GM12878 (cell line): ENCODE data around the gene NSG1. TPM values are rescaled to one million over a fixed set of nuclear protein-coding genes. Genes with fewer than 3 reads are reported as not detected.

Experiments used
- ATAC-seq: fragments of 200-7000 bp; cut with Tn5 transposase; 3 replicates; pipeline ENCODE4 v1.9.1; 2020; ENCODE audit warnings: mild to moderate bottlenecking, moderate library complexity
- BruUV-seq: library from RNA; stranded (reverse); fragments of 400-500 nt; replicated peaks from 2 replicates; lab custom pipeline; 2021; lab: Mats Ljungman, UMichigan
- CTCF ChIA-PET: fragments of 300-600 bp; sonication (Branson Sonifier 250); formaldehyde crosslinking; extraction: SDS; loops from one replicate; lab custom pipeline; 2021; ENCODE audit warnings: inconsistent platforms; lab: Yijun Ruan, JAX
- POLR2A ChIA-PET: fragments of 350-600 bp; formaldehyde crosslinking; extraction: SDS; loops from one replicate; lab custom pipeline; 2021; ENCODE audit warnings: inconsistent platforms; lab: Charles Lee
- RAD21 ChIA-PET: fragments of 300-600 bp; sonication (Branson Sonifier 250); formaldehyde crosslinking; loops from one replicate; lab custom pipeline; 2023; ENCODE audit warnings: antibody characterized with exemption; ENCODE audit not compliant: unreplicated experiment; lab: Charles Lee
- SMC1A ChIA-PET: fragments of 300-600 bp; sonication (Branson Sonifier 250); formaldehyde crosslinking; loops from one replicate; lab custom pipeline; 2023; ENCODE audit not compliant: unreplicated experiment, uncharacterized antibody; lab: Charles Lee
- DNase-seq: peaks from one replicate; pipeline ENCODE4 v3.0.0-alpha.2; 2011; ENCODE audit warnings: low read depth, low spot score
- FAIRE-seq: peaks from 3 replicates; lab custom pipeline; 2011; peaks lifted over from hg19 to GRCh38; lab: Jason Lieb, UNC
- H2AFZ ChIP-seq: 2 replicates; pipeline ENCODE4 v1.6.0; 2011; ENCODE audit warnings: low read depth, low read length, control low read depth; ENCODE audit not compliant: control insufficient read depth
- H3K27ac ChIP-seq: 2 replicates; pipeline ENCODE4 v1.5.1; 2011; ENCODE audit warnings: control low read depth; ENCODE audit not compliant: control insufficient read depth, insufficient read depth
- H3K27me3 ChIP-seq, 2 experiments: replicated peaks in 1 of 2; 2 replicates each; pipeline versions ENCODE4 v1.6.0 to v1.6.1; 2011; ENCODE audit warnings: low read length in 1 of 2; ENCODE audit not compliant: control insufficient read depth in 2 of 2, insufficient read depth in 2 of 2
- H3K36me3 ChIP-seq, 2 experiments: 2 replicates each; pipeline ENCODE4 v1.5.1; 2011; ENCODE audit warnings: low read length in 1 of 2; ENCODE audit not compliant: control insufficient read depth in 2 of 2, insufficient read depth in 2 of 2
- H3K4me1 ChIP-seq: 2 replicates; pipeline ENCODE4 v1.6.1; 2011; ENCODE audit warnings: mild to moderate bottlenecking, low read length, moderate library complexity, mixed read lengths; ENCODE audit not compliant: control insufficient read depth, insufficient read depth
- H3K4me2 ChIP-seq: 2 replicates; pipeline ENCODE4 v1.6.0; 2011; ENCODE audit warnings: control low read depth; ENCODE audit not compliant: control insufficient read depth, insufficient read depth
- H3K4me3 ChIP-seq: fragments of 200-600 bp; sonication (generic); 2 replicates; pipeline ENCODE4 v1.5.1; 2016
- H3K79me2 ChIP-seq: 2 replicates; pipeline ENCODE4 v1.6.0; 2011; ENCODE audit warnings: low read length; ENCODE audit not compliant: control insufficient read depth, insufficient read depth
- H3K9ac ChIP-seq: 2 replicates; pipeline ENCODE4 v1.8.0; 2011; ENCODE audit warnings: low read length, control low read depth, mixed read lengths; ENCODE audit not compliant: control insufficient read depth, insufficient read depth
- H3K9me3 ChIP-seq: replicated peaks from 3 replicates; pipeline ENCODE4 v1.5.1; 2011; ENCODE audit warnings: mild to moderate bottlenecking, low read length; ENCODE audit not compliant: control insufficient read depth, insufficient read depth
- H4K20me1 ChIP-seq: 2 replicates; pipeline ENCODE4 v1.6.0; 2011; ENCODE audit not compliant: control insufficient read depth, insufficient read depth
- CHD1 ChIP-seq: IDR thresholded peaks from 2 replicates; pipeline ENCODE4 v1.6.1; 2012; ENCODE audit warnings: low read depth, low read length, improper control_type of control experiment
- E4F1 ChIP-seq: fragments of 450-650 bp; IDR thresholded peaks from 2 replicates; pipeline ENCODE4 v1.6.1; 2018; ENCODE audit warnings: borderline replicate concordance, mild to moderate bottlenecking; ENCODE audit not compliant: partially characterized antibody
- FOXK2 ChIP-seq: fragments of 450-650 bp; IDR thresholded peaks from 2 replicates; pipeline ENCODE4 v1.6.1; 2017; ENCODE audit warnings: mild to moderate bottlenecking, moderate library complexity
- GATAD2B ChIP-seq: fragments of 450-650 bp; conservative IDR thresholded peaks from 2 replicates; pipeline ENCODE4 v1.6.1; 2017; ENCODE audit warnings: low read depth, mild to moderate bottlenecking, moderate library complexity
- HDGF ChIP-seq: fragments of 450-650 bp; IDR thresholded peaks from 2 replicates; pipeline ENCODE4 v1.6.1; 2016; ENCODE audit warnings: antibody characterized with exemption
- IKZF2 ChIP-seq, 2 experiments: fragments of 450-650 bp; IDR thresholded peaks; 2 replicates each; pipeline ENCODE4 v1.6.1; 2017; ENCODE audit warnings: mild to moderate bottlenecking in 2 of 2, moderate library complexity in 2 of 2
- JUNB ChIP-seq: IDR thresholded peaks from 2 replicates; pipeline ENCODE4 v1.6.1; 2016; ENCODE audit warnings: antibody characterized with exemption, mild to moderate bottlenecking
- NBN ChIP-seq: fragments of 450-650 bp; IDR thresholded peaks from 2 replicates; pipeline ENCODE4 v1.6.1; 2016
- PAX5 ChIP-seq: IDR thresholded peaks from 2 replicates; pipeline ENCODE4 v1.6.1; 2011; ENCODE audit warnings: low read depth, low read length, borderline replicate concordance
- POLR2A ChIP-seq: IDR thresholded peaks from 2 replicates; pipeline ENCODE4 v1.6.1; 2011; ENCODE audit warnings: low read depth, mild to moderate bottlenecking, low read length
- POLR2AphosphoS5 ChIP-seq: IDR thresholded peaks from 2 replicates; pipeline ENCODE4 v1.6.1; 2011; ENCODE audit warnings: mild to moderate bottlenecking, low read length, inconsistent platforms
- ZBED1 ChIP-seq: IDR thresholded peaks from 2 replicates; pipeline ENCODE4 v1.6.1; 2016; ENCODE audit warnings: borderline replicate concordance
- ZBTB40 ChIP-seq: fragments of 450-650 bp; IDR thresholded peaks from 2 replicates; pipeline ENCODE4 v1.6.1; 2016; ENCODE audit warnings: mild to moderate bottlenecking, moderate library complexity, borderline replicate concordance
- ZNF207 ChIP-seq: fragments of 450-650 bp; IDR thresholded peaks from 2 replicates; pipeline ENCODE4 v1.6.1; 2014; ENCODE audit warnings: antibody characterized with exemption, mild to moderate bottlenecking, borderline replicate concordance
- ZNF384 ChIP-seq: IDR thresholded peaks from 2 replicates; pipeline ENCODE4 v1.6.1; 2012; ENCODE audit warnings: low read depth, mild to moderate bottlenecking, low read length, improper control_type of control experiment, borderline replicate concordance
- ZSCAN29 ChIP-seq: fragments of 450-650 bp; IDR thresholded peaks from 2 replicates; pipeline ENCODE4 v1.6.1; 2017; ENCODE audit warnings: mild to moderate bottlenecking, moderate library complexity
- WGBS: methylation state at CpG from one replicate; pipeline ENCODE4 v1.1.6; 2016; ENCODE audit warnings: low lambda C conversion rate; ENCODE audit not compliant: insufficient replicate concordance, insufficient coverage; ENCODE audit errors: missing lambda C conversion rate; 5-methylcytosine and 5-hydroxymethylcytosine counted together
- in situ Hi-C: fragments of 300-500 bp; cut with MboI; formaldehyde crosslinking; loops from 9 replicates; pipeline ENCODE4 v1.14.3; 2018; ENCODE audit warnings: mixed read lengths
- intact Hi-C: fragments of 100-400 bp; cut with micrococcal nuclease; formaldehyde crosslinking; loops from one replicate; pipeline ENCODE4 v1.14.2; 2022; ENCODE audit not compliant: unreplicated experiment
- polyA plus RNA-seq, 11 experiments: library from polyadenylated mRNA; depleted of rRNA in 4 of 11; unstranded in 6 of 11; stranded (reverse) in 5 of 11; fragments of >200 nt; fragmentation: Nextera tagmentation in 4 of 11; fragmentation: Illumina TruSeq in 1 of 11; extraction: Ambion mirVana in 4 of 11; extraction: Trizol in 1 of 11; gene quantifications; 1 replicate in 1 of 11; 2 replicates in 10 of 11; pipeline versions ENCODE4 v1.2.1 to v1.2.3, GENCODE V29; 2011 to 2016; ENCODE audit warnings: inconsistent platforms in 2 of 11, missing spikeins in 2 of 11, low read depth in 1 of 11
- total RNA-seq, 4 experiments: library from RNA; depleted of rRNA in 3 of 4; stranded (reverse); fragments of >200 nt in 3 of 4; fragmentation: Illumina TruSeq in 1 of 4; extraction: Trizol in 1 of 4; gene quantifications; 2 replicates each; pipeline versions ENCODE4 v1.2.1 to v1.2.3, GENCODE V29; 2013 to 2021

The NSG1 gene
- total and polyA plus RNA-seq, 10 of the 15 experiments (the other 5 are each of a cell fraction or from before 2014, with no cell fraction given), result 0.03 to 0.19 (median 0.10) TPM; not detected in 5

DNA sequence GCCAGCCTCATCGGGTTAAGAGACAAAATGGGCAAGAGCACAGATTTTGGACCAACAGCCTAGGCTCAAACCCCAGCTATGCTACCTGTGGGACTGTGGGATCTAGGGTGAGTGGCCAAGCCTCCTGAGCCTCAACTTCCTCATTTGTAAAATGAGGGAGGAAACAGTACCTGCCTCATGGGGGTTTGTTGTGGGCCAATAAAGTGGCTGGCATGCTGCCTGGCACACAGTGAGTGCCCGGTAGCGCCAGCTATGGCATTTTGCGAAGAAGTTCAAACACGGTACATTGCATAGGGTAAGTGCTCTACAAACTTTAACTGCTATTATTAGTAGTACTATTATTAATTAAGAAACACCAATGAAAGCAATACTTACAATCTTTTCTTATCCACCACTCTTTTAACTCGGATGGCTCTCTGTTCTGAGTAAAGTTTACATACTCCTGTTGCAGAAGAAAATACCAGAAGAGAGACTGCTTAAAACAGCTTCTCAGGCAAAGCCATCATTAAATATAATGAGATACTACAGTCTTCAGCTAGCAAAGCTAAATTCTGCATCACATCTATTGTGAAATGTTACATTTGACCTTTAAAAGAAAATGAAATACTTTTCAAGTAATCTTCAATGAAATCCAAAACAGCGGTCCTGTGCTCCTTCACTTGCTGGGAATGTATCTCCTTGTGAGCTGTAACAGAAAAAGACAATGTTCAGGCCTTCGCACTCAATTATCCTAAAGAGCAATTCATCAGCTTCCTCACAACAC lies 70.1 kb downstream of the NSG1 start:
- in situ Hi-C loops, result no loop called here
- ChIA-PET SMC1A (interaction anchor here (0.7 kb wide), 1 partner anchor 907 kb away, joined by 3 read pairs; no protein-coding TSS in a partner anchor), CTCF (interaction anchor here (0.6 to 0.7 kb wide), 2 partner anchors 108 to 129 kb away, joined by 3 to 4 read pairs; no protein-coding TSS in a partner anchor), POLR2A (no interaction called here), RAD21 (no interaction called here)
- Histone ChIP-seq H3K4me2 (no peak overlapping the region), H3K79me2 (no peaks in the 10 kb centered on the region), H3K4me3 (no peak overlapping the region), H3K27me3 (no peaks in the 10 kb centered on the region), H3K9ac (no peak overlapping the region), H3K36me3 (peaks cover 12 to 16% of the 10 kb centered on the region in 2 experiments; a peak in 3 of 4 replicates), H3K4me1 (no peaks in the 10 kb centered on the region), H2AFZ (no peak overlapping the region), H3K9me3 (no peaks in the 10 kb centered on the region), H3K27ac (no peak overlapping the region), H4K20me1 (no peaks in the 10 kb centered on the region)
- 85% methylated on average over 8 of the region's 8 CpGs for WGBS
- ATAC-seq (no peak), FAIRE-seq (no peak), DNase-seq (no peak)
- no TSS peak for BruUV-seq
- TF ChIP-seq ZBED1 (no peak), IKZF2 (IDR thresholded peaks at IDR 0.05) (no peak), FOXK2 (no peak), NBN (no peak), ZBTB40 (no peak), ZNF384 (no peak), JUNB (no peak), PAX5 (no peak), POLR2AphosphoS5 (no peak), HDGF (no peak), E4F1 (no peak), POLR2A (no peak), ZSCAN29 (no peak), CHD1 (no peak), ZNF207 (no peak), GATAD2B (no peak)
- intact Hi-C loops, result no loop called here
